Body of pancreas (tissue), 4 donors: ENCODE results near the gene IFNL1. TPM values are rescaled to one million over a fixed set of nuclear protein-coding genes. Genes with fewer than 3 reads are reported as not detected.

Source experiments
- ATAC-seq: fragments of 150-250 bp; one replicate; pipeline ENCODE4 v1.9.1; 2016
- DNase-seq, 4 donors: peaks; one replicate each; pipeline ENCODE4 v3.0.0-alpha.2; 2019
- H3K27ac ChIP-seq, 4 donors: fragments of 200-600 bp; sonication (generic); 1 replicate in 3 of 4; 2 replicates in 1 of 4; pipeline versions ENCODE4 v1.5.1 to v1.6.1; 2016 to 2019; ENCODE audit warnings: mild to moderate bottlenecking in 1 of 4, mixed read lengths in 1 of 4, moderate library complexity in 1 of 4
- H3K27me3 ChIP-seq, 2 donors: fragments of 200-600 bp; sonication (generic); one replicate each; pipeline ENCODE4 v1.6.0; 2016; ENCODE audit warnings: mild to moderate bottlenecking in 1 of 2
- H3K36me3 ChIP-seq, 2 donors: fragments of 200-600 bp; sonication (generic); replicated peaks in 1 of 2; 2 replicates each; pipeline ENCODE4 v1.5.1; 2016; ENCODE audit warnings: low read depth in 2 of 2; ENCODE audit not compliant: insufficient read depth in 1 of 2
- H3K4me1 ChIP-seq: fragments of 200-600 bp; sonication (generic); one replicate; pipeline ENCODE4 v1.6.0; 2016
- H3K4me3 ChIP-seq, 2 donors: fragments of 200-600 bp; sonication (generic); 1 replicate in 1 of 2; 2 replicates in 1 of 2; pipeline ENCODE4 v1.5.1; 2016 to 2019
- H3K9me3 ChIP-seq, 3 donors: fragments of 200-600 bp; sonication (generic); 1 replicate in 2 of 3; 2 replicates in 1 of 3; pipeline ENCODE4 v1.5.1; 2016
- POLR2A ChIP-seq, 3 donors: fragments of 450-650 bp; IDR thresholded peaks; one replicate each; pipeline ENCODE4 v1.6.1; 2016; ENCODE audit warnings: antibody characterized with exemption in 3 of 3, mild to moderate bottlenecking in 2 of 3
- WGBS, 2 donors: methylation state at CpG; one replicate each; pipeline ENCODE4 v1.1.5; 2017; 5-methylcytosine and 5-hydroxymethylcytosine counted together
- intact Hi-C: fragments of 100-400 bp; cut with DNase I; formaldehyde crosslinking; loops from one replicate; pipeline ENCODE4 v1.15.1; 2023
- total RNA-seq, 2 donors: library from RNA; depleted of rRNA; stranded (reverse); fragments of >200 nt; gene quantifications; one replicate each; pipeline ENCODE4 v1.1.0, GENCODE V29; 2016
- TF ChIP-seq, protein P1 (sequence below), 7 experiments: fragments of 450-650 bp in 4 of 7; fragments of 200-600 bp in 3 of 7; sonication (generic) in 3 of 7; IDR thresholded peaks; one replicate each; pipeline ENCODE4 v1.5.1; 2016 to 2019; ENCODE audit warnings: antibody characterized with exemption in 7 of 7

IFNL1 gene
- total RNA-seq, 2 donors from 2014 or later: not detected

DNA sequence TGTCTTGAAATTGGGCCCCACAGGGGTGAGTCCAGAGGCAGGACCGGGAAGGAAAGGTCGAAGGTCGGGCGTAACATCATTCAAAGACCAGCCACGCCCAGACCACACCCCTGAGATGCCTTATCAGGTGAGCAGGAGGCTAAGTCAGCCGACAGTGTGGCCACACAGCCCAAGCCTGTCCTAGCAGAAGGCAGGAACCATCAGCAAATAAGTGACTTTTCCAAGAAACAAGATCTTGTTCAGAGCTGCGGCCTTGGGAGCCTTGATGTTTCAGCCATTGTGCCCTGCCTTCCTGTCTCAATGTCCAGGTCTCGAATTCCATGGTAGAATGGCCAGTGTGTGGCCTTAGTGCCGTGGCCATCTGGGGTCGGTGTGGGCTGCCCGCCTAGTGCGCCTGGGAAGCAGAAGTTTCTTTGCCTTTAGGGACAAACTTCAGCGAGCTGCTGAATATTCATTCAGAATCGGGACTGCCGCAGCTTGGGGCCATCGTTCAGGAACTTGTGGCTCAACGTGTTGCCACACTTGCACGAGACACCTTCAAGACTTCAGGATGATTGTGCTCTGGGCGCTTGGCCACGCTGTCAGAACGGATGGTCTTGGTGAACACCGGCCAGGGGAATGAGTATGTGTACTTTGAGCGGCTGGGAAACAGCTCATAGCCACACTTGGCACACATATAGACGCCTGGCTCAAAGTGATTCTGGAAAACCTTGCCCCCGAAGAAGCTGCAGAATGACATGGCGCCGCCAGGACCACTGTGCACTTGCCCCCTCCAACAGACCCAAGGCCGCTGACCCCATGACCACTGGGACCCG lies 41.5 kb upstream of the IFNL1 start:
- TF ChIP-seq, protein P1, sequence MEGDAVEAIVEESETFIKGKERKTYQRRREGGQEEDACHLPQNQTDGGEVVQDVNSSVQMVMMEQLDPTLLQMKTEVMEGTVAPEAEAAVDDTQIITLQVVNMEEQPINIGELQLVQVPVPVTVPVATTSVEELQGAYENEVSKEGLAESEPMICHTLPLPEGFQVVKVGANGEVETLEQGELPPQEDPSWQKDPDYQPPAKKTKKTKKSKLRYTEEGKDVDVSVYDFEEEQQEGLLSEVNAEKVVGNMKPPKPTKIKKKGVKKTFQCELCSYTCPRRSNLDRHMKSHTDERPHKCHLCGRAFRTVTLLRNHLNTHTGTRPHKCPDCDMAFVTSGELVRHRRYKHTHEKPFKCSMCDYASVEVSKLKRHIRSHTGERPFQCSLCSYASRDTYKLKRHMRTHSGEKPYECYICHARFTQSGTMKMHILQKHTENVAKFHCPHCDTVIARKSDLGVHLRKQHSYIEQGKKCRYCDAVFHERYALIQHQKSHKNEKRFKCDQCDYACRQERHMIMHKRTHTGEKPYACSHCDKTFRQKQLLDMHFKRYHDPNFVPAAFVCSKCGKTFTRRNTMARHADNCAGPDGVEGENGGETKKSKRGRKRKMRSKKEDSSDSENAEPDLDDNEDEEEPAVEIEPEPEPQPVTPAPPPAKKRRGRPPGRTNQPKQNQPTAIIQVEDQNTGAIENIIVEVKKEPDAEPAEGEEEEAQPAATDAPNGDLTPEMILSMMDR (IDR thresholded peaks at IDR 0.05): no peak
- no peak for TF ChIP-seq POLR2A (IDR thresholded peaks at IDR 0.05)
- Histone ChIP-seq H3K4me3 (no peak overlapping the region), H3K36me3 (no peaks in the 10 kb centered on the region), H3K27ac (no peak overlapping the region), H3K27me3 (no peaks in the 10 kb centered on the region), H3K4me1 (no peaks in the 10 kb centered on the region), H3K9me3 (no peaks in the 10 kb centered on the region)
- 81 to 86% methylated on average over 24 to 29 of the region's 29 CpGs for WGBS, 2 donors
- intact Hi-C loops: no loop called here
- DNase-seq (no peak), ATAC-seq (no peak)

DNA sequence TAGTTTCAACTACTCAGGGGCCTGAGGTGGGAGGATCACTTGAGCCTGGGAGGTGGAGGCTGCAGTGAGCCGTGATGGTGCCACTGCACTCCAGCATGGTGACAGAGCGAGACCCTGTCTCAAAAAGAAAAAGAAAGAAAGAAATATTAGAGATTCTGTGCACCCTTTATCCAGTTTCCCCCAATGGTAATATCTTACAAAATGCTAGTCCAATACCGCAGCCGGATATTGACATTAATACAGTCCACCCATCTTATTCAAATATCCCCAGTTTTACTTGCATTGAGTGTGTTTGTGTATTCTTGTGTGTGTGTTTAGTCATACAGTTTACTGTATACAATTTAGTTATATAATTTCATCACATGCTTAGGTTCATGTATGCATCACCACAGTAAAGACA lies 39.0 kb upstream of the IFNL1 start:
- ATAC-seq (no peak), DNase-seq (no peak)
- WGBS, 2 donors: 90 to 96% methylated on average over 4 of the region's 4 CpGs
- Histone ChIP-seq H3K4me3 (no peak overlapping the region), H3K27ac (no peak overlapping the region), H3K9me3 (no peaks in the 10 kb centered on the region), H3K27me3 (no peaks in the 10 kb centered on the region), H3K4me1 (no peaks in the 10 kb centered on the region), H3K36me3 (no peaks in the 10 kb centered on the region)
- TF ChIP-seq, protein P1 (IDR thresholded peaks at IDR 0.05): no peak
- no peak for TF ChIP-seq POLR2A (IDR thresholded peaks at IDR 0.05)
- intact Hi-C loops: no loop called here

DNA sequence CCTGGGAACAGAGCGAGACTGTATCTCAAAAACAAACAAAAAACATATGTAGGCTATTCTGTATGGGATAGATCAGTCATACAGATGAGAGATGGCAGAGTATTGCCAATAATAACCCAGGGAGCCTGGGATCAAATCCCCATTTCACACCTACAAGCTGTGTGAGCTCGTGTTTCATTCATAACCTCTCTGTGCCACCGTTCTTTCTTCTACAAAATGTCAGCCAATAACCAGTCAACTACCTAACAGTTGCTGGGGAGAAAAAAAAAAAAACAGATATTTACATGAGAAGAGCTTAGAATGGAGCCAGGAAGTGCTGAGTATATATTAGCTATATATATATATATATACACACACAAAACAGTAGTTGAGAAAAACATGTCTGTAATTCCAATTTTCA lies 34.5 kb upstream of the IFNL1 start:
- Histone ChIP-seq H3K4me1 (peaks cover 11% of the 10 kb centered on the region), H3K9me3 (no peaks in the 10 kb centered on the region), H3K4me3 (no peak overlapping the region), H3K27me3 (no peaks in the 10 kb centered on the region), H3K27ac (no peak overlapping the region), H3K36me3 (no peaks in the 10 kb centered on the region)
- TF ChIP-seq POLR2A (IDR thresholded peaks at IDR 0.05): no peak
- TF ChIP-seq, protein P1 (IDR thresholded peaks at IDR 0.05): no peak
- ATAC-seq (no peak), DNase-seq (no peak)
- WGBS, 2 donors: 72 to 85% methylated on average over 3 of the region's 3 CpGs
- intact Hi-C loops: no loop called here

DNA sequence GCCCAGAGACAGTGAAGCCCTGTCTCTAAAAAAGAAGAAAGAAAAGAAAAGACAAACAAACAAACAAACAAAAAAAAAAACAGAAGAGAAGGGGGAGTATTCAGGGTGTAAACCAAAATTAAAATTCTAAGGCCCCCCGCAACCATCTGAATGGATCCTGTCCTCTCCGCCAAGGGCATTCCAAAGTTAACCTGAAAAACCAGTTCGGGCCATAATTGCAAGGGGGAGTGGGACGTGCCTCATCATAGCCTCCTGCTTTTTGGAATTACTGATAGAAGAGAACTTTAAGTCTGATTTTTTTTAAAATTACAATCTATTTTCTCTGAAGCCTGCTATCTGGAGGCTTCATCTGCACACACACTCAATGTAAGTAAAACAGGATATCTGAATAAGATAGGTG lies 33.7 kb upstream of the IFNL1 start:
- TF ChIP-seq, protein P1 (IDR thresholded peaks at IDR 0.05): no peak
- no peak for TF ChIP-seq POLR2A (IDR thresholded peaks at IDR 0.05)

DNA sequence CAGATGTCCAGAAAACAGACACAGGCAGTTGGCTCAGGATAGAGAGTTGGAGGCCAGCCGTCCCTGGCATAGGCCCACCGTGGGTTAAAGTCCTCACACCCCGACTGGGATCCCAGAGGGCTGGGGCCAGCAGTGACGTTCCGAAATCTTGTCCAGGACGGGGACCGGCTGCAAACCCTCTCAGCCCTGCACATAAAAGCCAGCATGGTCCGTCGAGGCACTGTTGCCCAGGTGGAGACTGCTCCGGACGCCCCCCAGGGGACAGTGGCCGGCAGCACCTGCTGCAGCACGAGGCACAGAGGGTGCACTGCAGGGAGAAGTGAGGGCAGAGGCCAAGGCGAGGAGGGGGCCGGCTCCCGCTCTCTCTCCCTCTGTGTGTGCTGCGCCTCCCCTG lies 32.3 kb upstream of the IFNL1 start:
- DNase-seq: peak in 2 of 4 donors; percentile 25 to 36
- Histone ChIP-seq H3K4me3 (no peak overlapping the region), H3K4me1 (peaks cover 11% of the 10 kb centered on the region), H3K9me3 (no peaks in the 10 kb centered on the region), H3K27ac (no peak overlapping the region), H3K36me3 (no peaks in the 10 kb centered on the region), H3K27me3 (no peaks in the 10 kb centered on the region)
- intact Hi-C loops: no loop called here
- WGBS, 2 donors: 11 to 18% methylated on average over 6 to 17 of the region's 17 CpGs
- ATAC-seq: peak; percentile 34
- TF ChIP-seq, protein P1 (IDR thresholded peaks at IDR 0.05): peak in 3 of 7 experiments; percentile 5 to 24 (median 24)
- no peak for TF ChIP-seq POLR2A (IDR thresholded peaks at IDR 0.05)

More for the DNA sequence above, 33.7 kb upstream of the IFNL1 start:
- Histone ChIP-seq H3K4me1 (peaks cover 11% of the 10 kb centered on the region), H3K4me3 (no peak overlapping the region), H3K27me3 (no peaks in the 10 kb centered on the region), H3K27ac (no peak overlapping the region), H3K9me3 (no peaks in the 10 kb centered on the region), H3K36me3 (no peaks in the 10 kb centered on the region)
- no peak for DNase-seq
- no peak for ATAC-seq
- 80 to 93% methylated on average over 4 of the region's 4 CpGs for WGBS, 2 donors
- intact Hi-C loops: no loop called here
